IPS DF 6.9 (cell line): ENCODE results near the gene HABP2.

Experiments
- DNase-seq: peaks from one replicate; pipeline ENCODE4 v3.0.0-alpha.2; 2013; ENCODE audit warnings: low read depth, low spot score
- H3K27ac ChIP-seq: one replicate; pipeline ENCODE4 v1.5.1; 2013; ENCODE audit warnings: low read length, control low read depth
- H3K27me3 ChIP-seq: 2 replicates; pipeline ENCODE4 v1.6.1; 2013; ENCODE audit warnings: mild to moderate bottlenecking, low read length; ENCODE audit not compliant: control insufficient read depth, insufficient read depth
- H3K36me3 ChIP-seq: 2 replicates; pipeline ENCODE4 v1.6.1; 2013; ENCODE audit warnings: low read length; ENCODE audit not compliant: control insufficient read depth, insufficient read depth
- H3K4me1 ChIP-seq: 2 replicates; pipeline ENCODE4 v1.6.1; 2013; ENCODE audit warnings: low read length; ENCODE audit not compliant: control insufficient read depth, insufficient read depth
- H3K4me3 ChIP-seq: 2 replicates; pipeline ENCODE4 v1.5.1; 2013; ENCODE audit warnings: mild to moderate bottlenecking, low read length
- H3K9me3 ChIP-seq: 2 replicates; pipeline ENCODE4 v1.6.1; 2013; ENCODE audit warnings: low read length, inconsistent platforms; ENCODE audit not compliant: control insufficient read depth, insufficient read depth
- WGBS: extraction: QIAGEN DNeasy Blood & Tissue Kit; methylation state at CpG from one replicate; pipeline ENCODE4 v1.1.7; 2013; ENCODE audit warnings: mixed read lengths, missing lambda C conversion rate; ENCODE audit not compliant: insufficient read length, insufficient coverage; 5-methylcytosine and 5-hydroxymethylcytosine counted together

The HABP2 gene

DNA sequence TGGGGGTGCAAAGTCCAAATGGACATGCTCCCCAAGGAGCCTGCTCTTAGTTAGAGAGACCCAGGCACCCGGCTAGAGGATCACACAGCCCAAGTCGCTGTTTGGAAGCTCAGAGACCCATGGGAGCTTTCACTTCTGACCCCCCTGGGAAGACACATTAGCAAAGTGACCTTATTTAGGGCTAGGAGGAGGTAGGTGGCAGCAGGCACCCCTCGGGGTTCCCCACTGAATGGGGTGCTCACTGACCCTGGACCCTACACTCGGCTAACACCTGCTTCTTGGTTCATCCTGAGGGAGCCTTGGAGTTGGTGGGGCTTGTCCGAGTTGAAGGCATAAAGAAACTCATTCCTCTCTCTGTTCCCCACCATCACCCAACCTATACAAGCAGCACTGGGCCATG is 27.1 kb upstream of the HABP2 start:
- no peak overlapping the region for H3K4me3 ChIP-seq
- no CpG with 5 or more reads among the region's 5 CpGs for whole genome bisulfite sequencing
- H3K36me3 ChIP-seq: no peaks in the 10 kb centered on the region
- H3K9me3 ChIP-seq: no peaks in the 10 kb centered on the region
- H3K27ac ChIP-seq: no peak overlapping the region
- H3K4me1 ChIP-seq: no peaks in the 10 kb centered on the region
- 0 out of 2 replicates have a peak, but pooled peaks cover 1% of the 10 kb centered on the region for H3K27me3 ChIP-seq
- DNase-seq: no peak

DNA sequence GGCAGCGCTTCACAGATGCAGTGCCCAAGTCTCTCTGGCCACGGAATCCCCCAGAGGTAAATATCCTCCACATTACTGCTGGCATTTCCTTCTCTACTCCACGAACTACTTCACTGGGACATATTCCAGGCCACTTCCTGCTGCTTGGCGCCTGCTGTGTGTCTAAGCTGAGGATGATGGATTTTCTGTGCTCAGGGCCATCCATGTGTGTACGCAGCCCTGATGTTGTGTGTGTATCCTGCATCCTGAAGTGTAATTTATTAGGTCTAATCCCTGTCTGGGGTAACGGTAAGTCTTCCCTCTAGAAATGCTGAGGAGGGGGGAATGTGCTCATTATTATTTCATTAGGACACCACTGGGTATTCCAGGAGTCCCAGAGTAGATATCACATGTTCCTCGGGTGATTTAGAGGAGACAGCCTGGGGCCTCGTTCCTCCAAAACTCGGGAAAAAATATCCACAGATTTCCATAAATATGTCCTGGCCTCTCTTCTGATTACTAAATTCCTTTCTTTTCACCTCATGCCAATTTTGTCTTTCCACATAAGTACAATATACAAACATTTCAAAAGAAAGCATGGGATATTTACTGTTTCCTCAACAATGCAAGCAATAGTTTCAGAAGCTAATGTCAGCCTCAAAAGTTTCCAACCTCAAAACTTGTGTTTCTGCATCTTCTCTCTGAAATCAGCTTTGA is 25.5 kb upstream of the HABP2 start:
- Histone ChIP-seq H3K9me3 (no peaks in the 10 kb centered on the region), H3K4me1 (no peaks in the 10 kb centered on the region), H3K36me3 (no peaks in the 10 kb centered on the region), H3K27ac (no peak overlapping the region), H3K4me3 (no peak overlapping the region), H3K27me3 (0 out of 2 replicates have a peak, but pooled peaks cover 1% of the 10 kb centered on the region)
- DNase-seq: no peak
- WGBS: no CpG with 5 or more reads among the region's 9 CpGs

DNA sequence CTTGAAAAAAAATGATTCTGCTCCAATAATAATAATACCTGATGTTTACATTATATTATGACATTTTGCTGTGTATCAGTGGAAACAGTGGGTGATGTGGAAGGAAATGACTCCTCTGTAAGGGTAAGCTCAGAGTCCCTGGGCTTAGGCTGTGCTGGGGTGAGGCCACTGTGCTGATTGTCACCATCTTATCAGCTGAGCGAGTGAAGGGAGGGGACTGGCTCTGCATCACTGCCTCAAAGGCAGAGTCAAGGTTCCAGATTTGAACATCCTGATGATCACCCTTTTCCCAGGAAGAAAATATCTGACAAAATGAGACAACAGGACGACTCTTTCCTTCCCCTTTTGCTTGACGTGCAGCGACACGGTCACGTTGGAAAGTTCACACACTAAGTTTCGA is 24.0 kb upstream of the HABP2 start:
- no peak for DNase-seq
- Histone ChIP-seq H3K4me1 (no peaks in the 10 kb centered on the region), H3K9me3 (no peaks in the 10 kb centered on the region), H3K4me3 (no peak overlapping the region), H3K27ac (no peak overlapping the region), H3K36me3 (no peaks in the 10 kb centered on the region), H3K27me3 (0 out of 2 replicates have a peak, but pooled peaks cover 1% of the 10 kb centered on the region)
- no CpG with 5 or more reads among the region's 7 CpGs for WGBS

DNA sequence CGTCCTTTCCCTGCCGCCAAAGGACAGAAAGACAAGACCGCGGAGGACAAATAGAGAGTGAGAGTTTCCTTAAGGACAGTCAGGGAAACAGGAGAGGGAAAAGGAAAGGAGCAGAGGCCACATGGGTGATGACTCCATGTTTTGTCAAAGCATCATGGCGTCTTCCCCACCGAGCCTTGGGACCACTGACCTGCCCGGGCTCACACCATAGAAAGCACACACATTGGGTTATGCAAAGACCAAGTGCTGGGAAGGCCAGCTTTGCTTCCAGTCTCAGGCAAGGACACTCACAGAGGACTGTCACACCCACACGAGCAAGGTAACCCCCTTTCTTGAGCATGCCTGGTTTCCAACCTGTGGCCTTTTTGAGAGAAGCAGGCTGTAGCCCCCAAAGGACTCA is 23.3 kb upstream of the HABP2 start:
- no peaks in the 10 kb centered on the region for H3K9me3 ChIP-seq
- WGBS: no CpG with 5 or more reads among the region's 8 CpGs
- H3K36me3 ChIP-seq: no peaks in the 10 kb centered on the region
- DNase-seq: no peak
- no peak overlapping the region for H3K27ac ChIP-seq
- no peak overlapping the region for H3K4me3 ChIP-seq
- 0 out of 2 replicates have a peak, but pooled peaks cover 1% of the 10 kb centered on the region for H3K27me3 ChIP-seq
- no peaks in the 10 kb centered on the region for H3K4me1 ChIP-seq

DNA sequence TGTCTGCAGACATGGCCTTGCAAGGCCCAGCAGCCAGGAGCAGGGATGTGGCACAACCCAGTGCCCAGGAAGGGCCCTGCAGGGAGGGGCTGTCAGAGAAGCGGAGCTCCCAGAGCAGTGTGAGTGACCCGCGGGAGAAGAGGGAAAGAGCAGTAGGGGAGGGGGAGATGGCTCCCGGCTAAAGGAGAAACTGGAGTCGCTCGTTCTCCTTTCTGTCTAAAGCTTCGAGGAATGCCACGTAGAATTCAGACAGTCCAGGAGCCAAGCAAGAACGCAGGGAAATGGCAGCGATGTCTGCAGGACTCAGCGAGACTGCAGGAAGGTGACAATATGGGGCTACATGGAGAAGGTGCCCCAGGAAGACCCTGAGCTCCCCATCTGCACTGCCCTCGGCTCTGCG is 22.4 kb upstream of the HABP2 start:
- Histone ChIP-seq H3K9me3 (no peaks in the 10 kb centered on the region), H3K27me3 (0 out of 2 replicates have a peak, but pooled peaks cover 3% of the 10 kb centered on the region), H3K4me3 (no peak overlapping the region), H3K27ac (no peak overlapping the region), H3K36me3 (no peaks in the 10 kb centered on the region), H3K4me1 (no peaks in the 10 kb centered on the region)
- DNase-seq: no peak
- WGBS: no CpG with 5 or more reads among the region's 13 CpGs

DNA sequence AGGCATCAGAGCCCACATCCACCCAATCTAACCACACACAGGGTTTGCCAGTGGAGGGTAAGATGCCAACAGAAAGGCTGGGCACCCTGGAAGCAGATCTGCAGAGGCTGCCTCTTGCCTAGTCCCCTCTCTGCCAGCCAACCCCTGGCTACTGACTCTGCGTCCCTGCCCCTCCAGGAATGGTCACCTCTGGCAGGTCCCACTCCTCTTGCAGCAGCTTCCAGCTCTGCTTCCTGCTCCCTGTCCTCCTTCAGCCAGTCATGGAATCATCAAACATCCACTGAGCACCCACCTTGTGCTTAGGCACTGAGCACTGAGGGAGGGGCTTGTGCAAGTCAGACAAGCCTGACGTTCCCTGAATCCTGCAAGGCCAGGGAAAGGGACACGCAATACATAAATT is 20.1 kb upstream of the HABP2 start:
- no CpG with 5 or more reads among the region's 3 CpGs for WGBS
- no peak overlapping the region; the same call in 1 of the 2 replicates for H3K4me3 ChIP-seq
- no peak overlapping the region for H3K27ac ChIP-seq
- no peaks in the 10 kb centered on the region for H3K4me1 ChIP-seq
- H3K27me3 ChIP-seq: 0 out of 2 replicates have a peak, but pooled peaks cover 3% of the 10 kb centered on the region
- no peaks in the 10 kb centered on the region for H3K9me3 ChIP-seq
- no peaks in the 10 kb centered on the region for H3K36me3 ChIP-seq
- no peak for DNase-seq

DNA sequence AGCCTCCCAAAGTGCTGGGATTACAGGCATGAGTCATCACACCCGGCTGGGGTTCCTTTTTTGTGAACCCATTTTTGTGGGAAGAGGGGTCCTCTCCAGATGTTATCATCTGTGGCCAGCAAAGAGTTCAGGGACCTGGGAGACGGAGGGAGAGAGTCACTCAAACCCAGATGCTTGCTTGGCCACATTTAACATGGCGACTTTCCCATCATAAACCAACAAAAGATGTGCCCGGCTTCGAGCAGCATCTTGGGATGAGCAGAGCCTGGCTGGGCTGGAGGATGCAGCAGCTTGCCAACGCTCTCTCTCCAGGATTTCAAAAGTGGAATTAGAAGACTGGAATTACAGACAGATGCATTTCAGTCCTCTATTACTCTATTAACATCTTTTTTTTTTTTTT is 19.1 kb upstream of the HABP2 start:
- H3K9me3 ChIP-seq: no peaks in the 10 kb centered on the region
- DNase-seq: no peak
- no CpG with 5 or more reads among the region's 6 CpGs for WGBS
- no peak overlapping the region for H3K27ac ChIP-seq
- H3K4me3 ChIP-seq: no peak overlapping the region
- no peaks in the 10 kb centered on the region for H3K36me3 ChIP-seq
- no peaks in the 10 kb centered on the region for H3K4me1 ChIP-seq
- H3K27me3 ChIP-seq: 0 out of 2 replicates have a peak, but pooled peaks cover 3% of the 10 kb centered on the region

DNA sequence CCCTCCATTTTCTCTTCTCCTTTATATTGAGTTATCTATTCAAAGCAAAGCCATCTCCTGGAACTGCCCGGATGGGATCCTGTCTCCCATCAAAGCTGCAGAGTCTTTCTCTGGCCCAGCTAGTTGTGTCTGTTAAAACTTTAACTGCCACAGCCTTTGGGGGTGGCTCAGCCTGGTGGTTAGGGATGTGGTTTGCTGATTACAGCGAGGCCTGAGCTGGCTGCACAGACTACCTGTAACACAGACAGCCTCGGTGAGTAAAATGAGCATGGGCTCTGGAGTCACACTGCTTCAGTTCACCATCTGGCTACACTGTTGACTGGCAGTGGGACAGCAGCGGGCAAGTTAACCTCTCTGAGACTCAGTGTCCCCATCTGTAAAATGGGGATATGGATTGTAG is 18.4 kb upstream of the HABP2 start:
- H3K9me3 ChIP-seq: no peaks in the 10 kb centered on the region
- 0 out of 2 replicates have a peak, but pooled peaks cover 1% of the 10 kb centered on the region for H3K27me3 ChIP-seq
- no peaks in the 10 kb centered on the region for H3K36me3 ChIP-seq
- H3K4me1 ChIP-seq: no peaks in the 10 kb centered on the region
- no peak overlapping the region for H3K4me3 ChIP-seq
- DNase-seq: no peak
- no CpG with 5 or more reads among the region's 4 CpGs for WGBS
- no peak overlapping the region for H3K27ac ChIP-seq

DNA sequence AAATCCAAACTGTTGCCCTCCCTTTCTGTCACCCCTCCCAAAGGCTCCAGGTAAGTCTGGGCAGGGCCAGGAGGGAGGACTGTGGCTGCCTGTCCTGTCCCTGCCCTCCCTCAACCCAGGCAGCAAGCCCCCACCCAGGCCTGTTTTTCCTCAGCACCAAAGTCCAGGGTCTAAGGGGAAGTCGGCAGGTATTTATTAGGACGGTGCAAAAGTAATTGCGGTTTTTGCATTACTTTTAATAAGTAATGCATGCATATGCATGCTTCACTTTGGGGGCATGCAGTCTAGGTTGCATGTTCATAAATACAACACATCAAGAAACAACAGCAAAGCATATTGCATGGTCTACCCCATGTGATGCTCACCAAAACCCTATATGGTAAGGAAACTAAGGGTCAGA is 15.2 kb upstream of the HABP2 start:
- no peak for DNase-seq
- WGBS: no CpG with 5 or more reads among the region's 3 CpGs
- Histone ChIP-seq H3K27me3 (0 out of 2 replicates have a peak, but pooled peaks cover 1% of the 10 kb centered on the region), H3K36me3 (no peaks in the 10 kb centered on the region), H3K9me3 (no peaks in the 10 kb centered on the region), H3K4me1 (no peaks in the 10 kb centered on the region), H3K27ac (no peak overlapping the region), H3K4me3 (no peak overlapping the region)

DNA sequence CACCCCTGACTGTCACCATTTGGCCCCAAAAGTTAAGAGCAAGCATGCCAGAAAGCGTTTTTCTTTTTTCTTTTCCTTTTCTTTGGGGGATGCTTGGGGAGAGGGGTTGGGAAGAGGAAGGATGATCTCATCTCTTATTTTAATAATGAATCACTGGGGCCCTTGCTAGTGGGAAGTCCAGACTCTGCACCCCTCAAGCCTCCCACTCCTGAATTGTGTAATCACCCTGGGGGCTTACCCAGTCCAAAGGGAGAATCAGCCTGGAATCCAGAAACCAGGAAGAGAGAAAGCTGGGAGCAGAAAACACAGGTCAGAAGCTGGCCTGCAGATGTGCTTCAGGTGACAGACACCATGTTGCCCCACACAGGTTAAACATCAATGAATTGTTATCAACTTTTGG is 14.7 kb upstream of the HABP2 start:
- H3K36me3 ChIP-seq: no peaks in the 10 kb centered on the region
- no peak overlapping the region for H3K4me3 ChIP-seq
- no peaks in the 10 kb centered on the region for H3K4me1 ChIP-seq
- no peak for DNase-seq
- no CpG with 5 or more reads among the region's 1 CpG for WGBS
- no peak overlapping the region for H3K27ac ChIP-seq
- H3K9me3 ChIP-seq: no peaks in the 10 kb centered on the region
- H3K27me3 ChIP-seq: 0 out of 2 replicates have a peak, but pooled peaks cover 1% of the 10 kb centered on the region

DNA sequence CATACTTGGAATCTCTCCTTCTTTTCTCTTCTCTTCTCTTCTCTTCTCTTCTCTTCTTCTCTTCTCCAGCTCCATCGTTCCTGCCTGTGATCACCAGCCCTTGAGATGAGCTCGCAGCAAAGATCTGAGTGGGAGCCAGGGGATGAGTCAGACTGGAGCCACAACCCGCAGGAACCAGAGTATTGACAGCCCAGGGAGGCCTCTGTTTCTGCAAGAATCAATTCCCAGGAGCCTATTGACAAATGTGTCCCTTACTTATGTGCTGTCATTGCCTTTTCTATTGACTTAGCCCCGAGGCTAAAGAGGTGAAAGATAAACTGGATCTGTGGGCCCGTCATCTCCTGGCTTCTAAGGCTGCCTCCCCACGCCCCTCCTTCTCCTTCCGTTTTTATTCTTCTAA is 13.1 kb upstream of the HABP2 start:
- no CpG with 5 or more reads among the region's 7 CpGs for WGBS
- Histone ChIP-seq H3K4me1 (no peaks in the 10 kb centered on the region), H3K27me3 (0 out of 2 replicates have a peak, but pooled peaks cover under 1% of the 10 kb centered on the region), H3K27ac (no peak overlapping the region), H3K9me3 (no peaks in the 10 kb centered on the region), H3K36me3 (no peaks in the 10 kb centered on the region), H3K4me3 (no peak overlapping the region)
- DNase-seq: no peak
